DND-41 (cell line): Measurements from ENCODE around the gene TBC1D22A.

Source experiments
- CTCF ChIP-seq: IDR thresholded peaks from 2 replicates; pipeline ENCODE4 v1.5.1; 2012; ENCODE audit warnings: borderline replicate concordance, low read length, moderate library complexity, mild to moderate bottlenecking; ENCODE audit not compliant: poor library complexity, severe bottlenecking; ENCODE audit errors: extremely low read depth
- EZH2 ChIP-seq: IDR thresholded peaks from 3 replicates; pipeline ENCODE4 v1.6.1; 2012; ENCODE audit warnings: borderline replicate concordance, low read depth, mild to moderate bottlenecking, moderate library complexity, low read length, inconsistent platforms; ENCODE audit not compliant: severe bottlenecking

- no peak for TF ChIP-seq CTCF
- TF ChIP-seq EZH2 = no peak
Measured at GRCh38 chr22:46753360-46753759, 9.1 kb upstream of the TBC1D22A start.
